Occipital lobe (tissue), 2 donors: ENCODE data around the gene SLC2A10. TPM values are rescaled to one million over a fixed set of nuclear protein-coding genes. Genes with fewer than 3 reads are reported as not detected.
"Not testable (repeated sequence)": the region's sequence is repeated elsewhere in the genome, so short reads cannot be mapped to it uniquely, and the experiment has no call there.

ENCODE experiments used
- DNase-seq: peaks from one replicate; lab custom pipeline; 2025; lab: John Stamatoyannopoulos, UW
- total RNA-seq: library from RNA; depleted of rRNA; stranded (reverse); fragments of >200 nt; gene quantifications from one replicate; pipeline ENCODE4 v1.2.3, GENCODE V29; 2014

Gene SLC2A10
- total RNA-seq, result 7.5 TPM

- DNase-seq, result no peak
Observed at GRCh38 chr20:46709459-46710152, at the start of gene SLC2A10. Gene SLC2A10, plus strand, starts transcription at chr20:46709649. Its CDS starts 88 bp downstream, at chr20:46709737.

GRCh38 chr20:46660487-46660886, 49.0 kb upstream of the SLC2A10 start:
- no peak for DNase-seq

DNA sequence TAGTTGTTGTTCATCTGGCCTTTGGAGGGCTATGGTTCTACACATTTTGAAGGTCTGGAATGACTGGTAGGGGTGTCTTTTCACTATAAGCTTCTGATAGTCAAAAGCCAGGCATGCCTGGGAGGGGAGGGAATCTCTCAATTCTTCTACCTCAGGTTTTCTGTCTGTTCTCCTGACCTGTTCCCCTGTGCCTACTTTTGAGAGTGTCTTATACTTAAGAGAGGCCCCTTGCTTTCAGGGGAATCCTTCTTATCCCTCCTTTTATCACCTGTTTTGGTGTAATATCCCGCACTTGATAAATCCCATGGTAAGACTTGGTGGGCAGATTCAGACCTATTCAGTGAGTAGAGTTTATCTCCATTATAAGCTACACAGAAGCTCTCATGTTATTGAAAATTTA, 47.8 kb upstream of the SLC2A10 start:
- DNase-seq, result no peak

- no peak for DNase-seq
Observed at GRCh38 chr20:46663531-46663930, 45.9 kb upstream of the SLC2A10 start.

- DNase-seq, result no peak
Observed at GRCh38 chr20:46665602-46666001, 43.8 kb upstream of the SLC2A10 start.

DNA sequence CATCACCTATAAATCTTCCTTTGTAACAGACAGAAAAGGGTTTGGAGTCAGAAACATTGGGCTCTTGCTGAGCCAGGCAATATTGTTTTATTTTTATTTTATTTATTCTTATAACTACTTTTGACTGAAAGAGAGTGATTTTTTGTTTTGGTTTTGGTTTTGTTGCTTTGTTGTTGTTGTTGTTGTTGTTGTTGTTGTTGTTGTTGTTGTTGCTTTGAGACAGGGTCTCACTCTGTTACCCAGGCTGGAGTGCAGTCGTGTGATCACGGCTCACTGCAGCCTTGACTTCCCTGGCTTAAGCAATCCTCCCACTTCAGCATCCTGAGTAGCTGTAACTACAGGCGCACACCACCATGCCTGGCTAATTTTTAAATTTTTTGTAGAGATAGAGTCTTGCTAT, 43.1 kb upstream of the SLC2A10 start:
- DNase-seq, result no peak

DNA sequence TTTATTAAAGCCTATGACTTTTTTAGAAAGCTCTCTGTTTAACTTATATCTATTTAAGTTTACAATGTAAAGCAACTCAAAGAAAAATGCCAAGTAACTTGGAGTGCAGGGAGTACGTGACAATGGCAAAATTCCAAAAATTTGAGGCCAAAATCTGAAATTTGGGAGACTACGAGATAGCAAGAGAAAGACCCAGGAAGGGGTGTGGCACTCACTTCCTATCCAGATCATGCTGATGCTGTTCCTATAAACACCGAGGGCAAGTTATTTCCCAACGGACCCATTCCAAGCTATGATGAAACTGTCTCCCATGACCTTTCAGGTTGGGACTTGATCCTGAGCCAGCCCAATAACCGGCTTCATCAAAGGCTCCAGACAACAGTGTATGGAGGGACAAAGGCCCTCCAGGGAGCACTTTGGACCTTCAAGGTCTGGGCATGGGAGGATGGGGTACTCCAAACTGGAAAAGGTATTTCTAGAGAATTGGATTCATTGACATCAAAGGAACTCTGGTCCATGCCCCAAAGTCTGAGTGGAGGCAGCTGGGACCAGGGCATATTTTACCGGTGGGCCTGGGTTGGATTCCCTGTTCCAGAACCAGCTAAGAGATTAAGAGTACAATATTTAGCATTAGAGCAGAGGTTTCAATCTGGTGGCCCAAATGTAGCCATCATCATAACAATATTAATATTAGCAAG, 42.5 kb upstream of the SLC2A10 start:
- no peak for DNase-seq

GRCh38 chr20:46670228-46670584, 39.2 kb upstream of the SLC2A10 start:
- no peak for DNase-seq

- no peak for DNase-seq
Observed at GRCh38 chr20:46670585-46671584, 38.6 kb upstream of the SLC2A10 start.

GRCh38 chr20:46671866-46672542, 37.4 kb upstream of the SLC2A10 start:
- DNase-seq, result no peak

- DNase-seq, result no peak
Observed at GRCh38 chr20:46672543-46673148, 36.8 kb upstream of the SLC2A10 start.

- no peak for DNase-seq
Observed at GRCh38 chr20:46673394-46674252, 35.8 kb upstream of the SLC2A10 start.

GRCh38 chr20:46674253-46675083, 35.0 kb upstream of the SLC2A10 start:
- no peak for DNase-seq

- DNase-seq, result not testable (repeated sequence)
Observed at GRCh38 chr20:46676649-46677316, 32.7 kb upstream of the SLC2A10 start.

GRCh38 chr20:46677608-46678007, 31.8 kb upstream of the SLC2A10 start:
- DNase-seq, result no peak

- DNase-seq, result no peak
Observed at GRCh38 chr20:46678516-46678915, 30.9 kb upstream of the SLC2A10 start.

- no peak for DNase-seq
Observed at GRCh38 chr20:46680684-46681031, 28.8 kb upstream of the SLC2A10 start.

GRCh38 chr20:46681032-46681854, 28.2 kb upstream of the SLC2A10 start:
- peak; percentile 32 for DNase-seq
